HG02678 (cell line): ENCODE results near the gene RHOC.
"Not testable (repeated sequence)": the region's sequence is repeated elsewhere in the genome, so short reads cannot be mapped to it uniquely, and the experiment has no call there.

Experiments used
- ATAC-seq: cut with Tn5 transposase; IDR thresholded peaks from one replicate; pipeline ENCODE4 v1.9.1; 2021; ENCODE audit warnings: mild to moderate bottlenecking, moderate library complexity; ENCODE audit not compliant: unreplicated experiment

The RHOC gene

DNA sequence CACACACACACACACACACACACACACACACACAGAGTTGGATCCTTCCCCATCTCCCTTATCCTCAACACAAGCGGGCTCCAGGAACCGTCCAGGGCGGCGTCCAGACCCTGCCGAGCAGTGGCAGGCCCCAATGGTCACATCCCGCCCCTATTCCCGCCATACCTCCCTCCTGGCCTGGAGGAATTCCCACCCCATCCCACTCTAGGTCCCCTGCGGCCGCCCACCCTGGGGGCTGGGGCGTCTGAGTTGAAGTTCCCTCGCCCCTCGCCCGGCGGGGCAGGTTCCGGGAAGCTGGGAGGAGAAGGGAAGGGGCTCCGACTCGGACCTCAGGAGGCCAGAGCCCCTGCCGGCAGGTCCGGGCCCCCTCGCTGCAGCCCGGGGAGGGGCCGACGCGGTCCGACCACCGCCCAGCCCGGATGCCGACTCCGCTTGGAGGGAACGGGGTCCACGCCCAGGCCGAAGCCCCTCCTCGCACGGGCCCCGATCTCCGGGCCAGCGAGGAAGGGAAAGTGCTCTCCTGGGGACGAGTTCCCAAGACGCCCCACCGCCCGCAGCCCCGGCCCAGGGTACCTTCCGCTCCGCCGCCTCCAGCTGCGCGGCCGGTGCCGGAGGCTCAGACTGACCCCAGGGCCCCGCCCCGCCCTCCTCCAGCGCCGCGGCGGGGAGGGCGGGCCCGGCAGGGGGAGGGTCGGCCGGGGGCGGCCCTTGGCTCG is at the start of gene RHOC:
Gene RHOC (minus strand): TSS at position 623 of the 716 bp plus-strand sequence. CDS start 3,328 bp downstream, outside the sequence.
- ATAC-seq: peak; percentile 71

DNA sequence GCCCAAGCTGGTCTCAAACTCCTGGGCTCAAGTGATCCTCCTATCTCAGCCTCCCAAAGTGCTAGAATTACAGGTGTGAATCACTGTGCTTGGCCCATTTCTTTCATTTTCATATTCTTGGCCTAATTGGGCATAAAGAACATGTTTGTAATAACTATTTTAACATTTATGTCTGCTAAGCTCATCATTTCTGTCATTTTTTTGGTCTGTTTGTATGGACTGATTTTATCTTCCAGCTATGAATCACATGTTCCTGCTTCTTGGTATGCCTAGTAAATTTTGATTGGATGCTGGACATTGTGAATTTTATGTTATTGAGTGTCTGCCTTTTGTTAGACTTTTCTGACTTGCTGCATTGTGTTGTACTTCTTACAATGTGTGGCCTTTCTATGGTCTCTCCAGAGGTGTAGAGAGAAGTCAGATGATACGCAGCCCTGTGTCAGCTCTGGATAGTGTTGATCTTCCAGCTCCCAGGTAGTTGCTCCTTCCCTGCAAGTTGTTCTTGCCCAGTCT is 47.2 kb upstream of the RHOC start:
- no peak for ATAC-seq

DNA sequence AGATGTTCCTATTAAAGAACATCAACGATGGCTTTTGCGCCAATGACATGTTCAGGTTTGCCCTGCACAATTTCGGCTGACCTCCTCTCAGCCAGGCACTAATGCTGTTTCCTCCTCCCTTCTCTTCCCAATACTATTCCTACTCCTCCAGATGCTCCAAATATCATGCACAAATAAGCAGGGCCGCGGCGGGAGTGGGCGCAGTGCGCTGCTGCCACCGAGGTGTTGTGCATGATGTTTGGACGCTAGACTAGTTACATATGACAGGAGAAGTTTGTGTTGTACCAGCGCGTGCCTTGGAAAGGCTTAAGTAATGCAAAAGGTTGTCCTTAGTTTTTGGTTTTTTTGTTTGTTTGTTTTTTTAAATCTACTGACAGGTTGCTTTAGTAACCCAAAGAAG is 41.5 kb upstream of the RHOC start:
- no peak for ATAC-seq

DNA sequence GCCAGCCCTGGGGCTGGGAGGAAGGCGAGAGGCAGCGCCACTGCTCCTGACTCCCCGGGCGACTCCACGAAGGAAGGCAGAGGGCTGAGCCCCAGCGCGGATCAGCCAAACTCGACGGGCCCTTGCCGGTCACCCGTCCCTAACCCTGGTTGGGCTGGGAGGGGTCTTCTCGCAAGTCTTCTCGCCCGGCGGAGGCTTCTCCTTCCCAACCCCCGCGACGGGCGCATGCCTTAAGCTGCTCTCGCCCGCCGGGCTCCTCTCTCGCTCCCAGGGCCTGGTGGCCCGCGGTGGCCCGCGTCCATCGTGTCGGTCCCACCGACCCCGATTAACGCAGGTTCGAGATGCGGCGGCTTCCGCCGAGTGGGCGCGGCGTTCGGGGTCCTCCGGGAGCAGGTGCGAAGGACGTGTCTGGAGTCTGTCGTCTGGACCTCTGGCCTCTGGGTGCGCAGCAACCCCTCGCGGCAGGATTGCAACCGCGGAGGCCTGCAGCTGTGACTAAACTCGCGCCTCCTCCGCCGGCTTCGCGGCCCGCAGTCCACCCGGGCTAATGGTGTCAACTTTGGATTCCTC is 37.2 kb upstream of the RHOC start:
- ATAC-seq: no peak

DNA sequence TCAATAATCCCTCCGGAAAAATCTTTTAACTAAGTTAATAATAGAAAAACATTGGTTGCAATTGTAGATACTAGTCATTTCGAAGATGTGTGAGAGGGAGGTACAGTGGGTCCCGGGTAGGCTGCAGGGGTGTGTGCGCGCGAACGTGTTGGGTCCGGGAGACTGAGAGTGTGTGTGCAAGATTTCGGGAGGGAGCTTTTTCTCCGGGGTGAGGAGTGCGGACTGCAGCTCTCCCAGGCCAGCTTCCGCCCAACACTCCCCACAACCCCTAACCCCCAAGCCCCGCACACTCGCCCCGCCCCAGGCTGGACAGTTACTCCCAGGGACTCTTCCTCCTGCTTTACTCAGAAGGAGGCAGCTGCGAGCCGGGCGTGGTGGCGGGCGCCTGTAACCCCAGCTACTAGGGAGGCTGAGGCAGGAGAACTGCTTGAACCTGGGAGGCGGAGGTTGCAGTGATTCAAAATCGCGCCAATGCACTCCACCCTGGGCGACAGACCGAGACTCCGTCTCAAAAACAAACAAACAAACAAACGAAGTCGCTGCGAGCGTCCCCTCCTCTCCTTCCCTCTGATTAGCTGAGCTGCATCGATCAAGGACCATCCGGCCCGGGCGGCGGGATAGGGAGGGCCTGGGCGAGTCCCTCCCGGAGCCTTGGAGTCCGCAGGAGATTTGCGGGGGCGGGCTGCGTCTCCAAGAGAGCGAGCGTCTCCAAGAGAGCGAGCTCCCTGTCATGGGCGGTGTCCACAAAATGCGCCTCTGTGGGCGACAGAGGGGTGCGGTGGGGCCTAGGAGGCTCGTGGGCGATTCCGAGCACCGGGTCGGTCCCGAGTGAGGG is 36.5 kb upstream of the RHOC start:
- ATAC-seq: no peak

DNA sequence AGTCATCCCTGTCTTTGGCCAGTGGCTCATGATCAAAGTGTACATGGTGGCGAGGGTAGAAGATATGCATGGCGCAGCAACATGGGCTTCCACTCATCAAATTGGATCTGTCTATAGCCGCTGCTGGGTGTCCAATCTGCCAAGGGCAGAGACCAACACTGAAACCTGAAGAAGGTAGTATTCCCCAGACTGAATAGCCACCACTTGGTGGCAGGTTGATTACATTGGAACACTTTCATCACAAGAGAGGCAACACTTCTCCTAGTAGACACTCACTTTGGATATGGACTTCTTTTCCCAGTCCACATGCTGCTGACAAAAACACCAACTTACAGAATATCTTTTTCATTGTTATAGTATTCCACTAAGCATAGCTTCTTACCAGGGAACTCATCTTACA is 30.6 kb upstream of the RHOC start:
- no peak for ATAC-seq

DNA sequence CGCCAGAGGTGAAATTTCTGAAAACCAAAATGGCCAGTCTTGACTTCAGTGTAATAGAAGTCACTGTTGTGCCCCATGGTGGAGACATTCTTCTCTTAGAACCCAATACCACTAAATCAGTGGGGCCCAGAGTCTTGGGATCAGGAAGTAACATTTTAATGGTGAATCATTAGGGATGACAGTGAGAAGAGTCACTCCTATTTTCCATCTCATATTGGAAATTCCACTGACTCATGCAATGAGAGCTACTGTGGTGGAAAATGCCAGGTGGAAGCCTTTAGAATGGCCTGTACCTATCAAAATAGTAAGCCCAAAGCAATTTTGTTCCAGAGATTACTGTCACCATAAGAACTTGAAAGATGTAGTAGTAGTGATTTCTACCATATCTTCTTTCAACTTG is 28.8 kb upstream of the RHOC start:
- ATAC-seq: no peak

DNA sequence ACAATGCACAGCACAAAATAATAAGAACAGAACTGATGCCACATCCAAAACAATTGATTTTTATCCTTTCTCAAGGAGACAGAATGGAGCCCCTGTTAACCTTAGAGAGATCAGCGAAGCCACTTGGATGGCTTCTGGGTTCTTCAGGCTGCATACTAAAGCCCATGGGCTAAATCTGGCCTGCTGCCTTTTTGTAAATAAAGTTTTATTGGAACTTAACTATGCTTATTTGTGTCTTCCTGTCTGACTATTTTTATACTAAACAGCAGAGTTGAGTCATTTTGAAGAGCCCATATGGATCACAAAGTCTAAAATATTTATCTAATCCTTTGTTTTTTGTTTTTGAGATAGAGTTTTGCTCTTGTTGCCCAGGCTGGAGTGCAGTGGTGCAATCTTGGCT is 24.5 kb upstream of the RHOC start:
- ATAC-seq: no peak

DNA sequence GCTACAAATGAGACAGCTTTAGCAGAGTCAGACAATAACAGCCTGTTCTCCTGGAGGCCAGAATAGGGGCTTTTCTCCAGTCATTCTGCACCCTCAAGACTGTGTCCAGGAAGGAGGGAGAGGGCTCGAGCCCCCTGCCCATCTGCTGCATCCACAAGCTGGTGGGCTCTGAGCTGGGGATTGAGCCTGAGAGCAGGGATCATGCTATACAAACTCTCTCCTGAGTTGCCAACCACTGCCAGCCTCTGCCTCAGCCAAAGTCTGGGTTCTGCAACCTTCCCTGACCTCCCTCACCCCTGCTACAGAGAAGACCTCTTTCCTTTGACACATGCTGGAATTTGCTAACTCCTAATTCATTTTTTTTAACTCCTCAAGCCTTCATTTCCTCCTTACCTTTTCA is 23.0 kb upstream of the RHOC start:
- no peak for ATAC-seq

DNA sequence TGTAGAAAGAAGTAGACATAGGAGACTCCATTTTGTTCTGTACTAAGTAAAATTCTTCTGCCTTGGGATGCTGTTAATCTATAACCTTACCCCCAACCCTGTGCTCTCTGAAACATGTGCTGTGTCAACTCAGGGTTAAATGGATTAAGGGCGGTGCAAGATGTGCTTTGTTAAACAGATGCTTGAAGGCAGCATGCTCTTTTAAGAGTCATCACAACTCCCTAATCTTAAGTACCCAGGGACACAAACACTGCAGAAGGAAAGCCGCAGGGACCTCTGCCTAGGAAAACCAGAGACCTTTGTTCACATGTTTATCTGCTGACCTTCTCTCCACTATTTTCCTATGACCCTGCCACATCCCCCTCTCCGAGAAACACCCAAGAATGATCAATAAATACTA is 22.1 kb upstream of the RHOC start:
- ATAC-seq: not testable (repeated sequence)

DNA sequence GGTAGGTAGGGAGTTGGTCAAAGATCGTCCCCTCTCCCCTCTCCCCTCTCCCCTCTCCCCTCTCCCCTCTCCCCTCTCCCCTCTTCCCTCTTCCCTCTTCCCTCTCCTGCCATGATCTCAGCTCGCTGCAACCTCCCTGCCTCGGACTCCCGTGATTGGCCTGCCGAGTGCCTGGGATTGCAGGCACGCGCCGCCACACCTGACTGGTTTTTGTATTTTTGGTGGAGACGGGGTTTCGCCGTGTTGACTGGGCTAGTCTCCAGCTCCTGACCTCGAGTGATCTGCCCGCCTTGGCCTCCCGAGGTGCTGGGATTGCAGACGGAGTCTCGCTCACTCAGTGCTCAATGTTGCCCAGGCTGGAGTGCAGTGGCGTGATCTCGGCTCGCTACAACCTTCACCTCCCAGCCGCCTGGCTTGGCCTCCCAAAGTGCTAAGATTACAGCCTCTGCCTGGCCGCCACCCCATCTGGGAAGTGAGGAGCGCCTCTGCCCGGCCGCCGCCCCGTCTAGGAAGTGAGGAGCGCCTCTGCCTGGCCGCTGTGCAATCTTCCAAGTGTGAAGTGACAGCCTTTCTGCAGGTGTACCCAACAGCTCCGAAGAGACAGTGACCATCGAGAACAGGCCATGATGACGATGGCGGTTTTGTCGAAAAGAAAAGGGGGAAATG is 21.5 kb upstream of the RHOC start:
- not testable (repeated sequence) for ATAC-seq

DNA sequence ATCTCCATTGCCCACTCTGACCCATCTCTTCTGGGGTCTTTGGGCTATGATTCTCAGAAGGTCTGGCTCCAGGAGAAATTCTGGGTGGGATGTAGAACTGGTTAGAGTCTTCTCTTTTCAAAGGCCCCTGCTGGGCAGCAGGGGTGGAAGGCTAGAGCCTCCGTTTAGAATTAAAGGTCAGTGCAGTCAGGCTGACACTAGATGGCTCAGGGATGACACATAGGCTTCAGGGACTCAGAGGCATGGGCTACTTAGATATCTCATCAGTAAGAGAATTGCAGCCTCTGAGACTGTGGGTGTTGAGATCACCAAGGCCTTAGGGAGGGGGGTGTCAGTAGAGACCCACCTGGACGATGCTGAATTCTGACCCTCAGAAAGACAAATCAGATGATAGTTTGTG is 20.8 kb upstream of the RHOC start:
- ATAC-seq: no peak

DNA sequence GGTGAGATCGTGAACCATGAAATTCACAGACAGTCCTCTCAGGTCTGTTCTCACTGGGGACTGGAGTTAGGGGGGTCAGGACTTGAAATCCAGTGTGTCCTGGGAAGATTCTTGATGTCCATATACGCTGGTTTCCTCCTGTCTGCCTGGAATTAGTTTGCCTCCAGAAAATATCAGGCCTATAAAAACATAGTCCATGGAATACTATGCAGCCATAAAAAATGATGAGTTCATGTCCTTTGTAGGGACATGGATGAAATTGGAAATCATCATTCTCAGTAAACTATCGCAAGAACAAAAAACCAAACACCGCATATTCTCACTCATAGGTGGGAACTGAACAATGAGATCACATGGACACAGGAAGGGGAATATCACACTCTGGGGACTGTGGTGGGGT is 17.3 kb upstream of the RHOC start:
- not testable (repeated sequence) for ATAC-seq

DNA sequence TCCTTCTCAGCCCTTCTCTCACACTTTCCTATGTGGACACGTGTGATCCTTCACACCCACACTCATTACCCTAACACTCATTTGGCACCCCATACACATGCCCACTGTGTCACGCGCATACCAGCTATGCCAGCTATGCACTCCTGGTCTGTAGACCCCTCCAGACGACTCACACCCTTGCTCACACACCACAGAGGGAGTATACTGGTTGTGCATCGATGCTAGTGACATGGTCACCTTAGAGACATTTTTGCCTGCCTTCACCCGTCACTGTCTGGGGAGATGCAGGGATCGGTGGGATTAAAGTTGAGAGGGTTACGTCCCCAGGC is 16.5 kb upstream of the RHOC start:
- no peak for ATAC-seq

DNA sequence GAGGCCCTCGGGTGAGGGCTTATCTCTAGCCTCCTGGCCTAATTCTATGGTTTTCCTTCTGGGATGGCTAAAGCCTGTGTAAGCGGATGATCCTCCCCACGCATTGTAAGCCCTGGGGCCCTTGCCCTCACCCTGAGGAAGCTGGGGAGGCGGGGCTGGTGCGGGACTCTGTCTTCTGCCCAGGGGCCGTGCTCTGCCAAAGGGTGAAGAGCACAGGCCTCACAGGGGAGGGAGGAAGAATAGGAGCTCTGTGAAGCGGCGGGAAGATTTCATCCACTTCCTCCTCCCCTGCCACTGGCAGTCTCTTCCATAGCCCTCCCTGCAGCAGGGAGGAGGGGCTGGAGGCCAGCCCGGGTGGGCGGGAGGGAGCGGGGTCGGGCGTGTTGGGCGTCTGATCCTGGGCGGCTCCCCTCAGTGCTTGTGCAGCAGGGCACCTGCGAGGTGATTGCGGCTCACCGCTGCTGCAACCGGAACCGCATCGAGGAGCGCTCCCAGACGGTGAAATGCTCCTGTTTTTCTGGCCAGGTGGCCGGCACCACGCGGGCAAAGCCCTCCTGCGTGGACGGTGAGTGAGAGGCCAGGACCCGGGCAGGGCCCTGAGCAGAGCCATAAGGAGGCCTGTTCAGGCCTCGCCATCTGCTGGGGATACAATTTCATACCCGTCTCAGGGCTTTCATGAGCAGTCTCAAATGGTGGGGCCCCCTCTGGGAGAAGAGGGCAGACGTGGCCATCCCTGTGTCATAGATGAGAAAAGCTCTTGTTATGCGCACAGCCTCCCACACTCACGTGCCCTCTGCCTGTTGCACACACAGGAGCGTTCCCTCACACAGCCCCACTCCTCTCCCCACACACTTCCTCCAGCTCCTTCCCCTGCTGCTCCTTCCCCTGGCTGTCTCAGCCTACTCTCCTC is 15.9 kb upstream of the RHOC start:
- ATAC-seq: no peak

DNA sequence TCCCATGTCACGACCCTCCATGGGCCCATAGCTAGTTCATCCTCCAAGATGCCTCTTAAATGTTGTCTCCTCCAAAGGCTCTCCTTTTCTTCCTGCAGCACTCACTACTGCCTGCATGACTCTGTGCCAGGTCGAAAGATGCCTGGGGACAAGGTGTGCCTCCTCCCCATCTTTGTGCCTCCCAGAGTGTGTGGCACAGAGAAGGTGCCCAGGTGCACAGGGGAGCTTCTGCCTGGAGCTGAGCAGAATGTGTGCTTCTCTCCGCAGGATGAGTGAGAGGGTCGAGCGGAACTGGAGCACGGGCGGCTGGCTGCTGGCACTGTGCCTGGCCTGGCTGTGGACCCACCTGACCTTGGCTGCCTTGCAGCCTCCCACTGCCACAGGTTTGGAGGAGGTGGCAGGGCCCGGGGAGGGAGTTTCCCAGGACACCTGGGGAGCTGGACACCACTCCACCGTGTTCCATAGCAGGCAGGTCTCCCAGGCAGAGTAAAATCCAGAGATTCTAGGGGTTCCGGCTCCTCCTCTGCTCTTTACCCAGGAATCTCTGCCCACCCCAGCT is 15.1 kb upstream of the RHOC start:
- no peak for ATAC-seq

DNA sequence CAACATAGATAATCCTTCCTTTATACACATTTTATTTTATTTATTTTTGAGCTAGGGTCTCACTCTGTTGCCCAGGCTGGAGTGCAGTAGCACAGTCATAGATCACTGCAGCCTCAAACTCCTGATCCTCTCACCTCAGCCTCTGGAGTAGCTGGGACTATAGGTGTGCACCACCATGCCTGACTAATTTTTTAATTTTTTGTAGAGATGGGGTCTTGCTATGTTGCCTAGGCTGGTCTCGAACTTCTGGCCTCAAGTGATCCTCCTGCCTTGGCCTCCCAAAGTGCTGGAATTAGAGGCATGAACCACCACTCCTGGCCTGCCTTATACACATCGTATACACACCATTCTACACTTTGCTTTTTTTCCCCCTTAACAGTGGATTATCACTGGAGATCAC is 14.4 kb upstream of the RHOC start:
- ATAC-seq: not testable (repeated sequence)

DNA sequence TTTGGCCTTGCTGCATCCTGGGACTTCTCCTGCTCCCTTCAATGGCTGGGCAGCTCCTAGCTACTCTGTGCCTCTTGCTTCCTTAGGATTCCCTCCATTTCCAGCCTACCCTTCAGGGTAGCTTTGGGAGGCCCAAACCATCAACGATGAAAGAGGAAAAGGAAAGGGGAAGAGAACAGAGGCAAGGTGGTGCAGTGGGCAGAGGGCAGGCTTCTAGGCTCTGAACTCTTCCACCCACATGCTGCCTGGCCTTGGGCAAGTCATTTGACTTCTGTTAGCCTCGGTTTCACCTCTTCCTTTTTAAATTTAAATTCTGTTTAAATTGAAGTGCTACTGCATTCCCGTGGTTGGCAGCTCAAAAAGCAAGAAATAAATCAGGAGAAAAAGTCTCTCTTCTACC is 13.9 kb upstream of the RHOC start:
- ATAC-seq: no peak

DNA sequence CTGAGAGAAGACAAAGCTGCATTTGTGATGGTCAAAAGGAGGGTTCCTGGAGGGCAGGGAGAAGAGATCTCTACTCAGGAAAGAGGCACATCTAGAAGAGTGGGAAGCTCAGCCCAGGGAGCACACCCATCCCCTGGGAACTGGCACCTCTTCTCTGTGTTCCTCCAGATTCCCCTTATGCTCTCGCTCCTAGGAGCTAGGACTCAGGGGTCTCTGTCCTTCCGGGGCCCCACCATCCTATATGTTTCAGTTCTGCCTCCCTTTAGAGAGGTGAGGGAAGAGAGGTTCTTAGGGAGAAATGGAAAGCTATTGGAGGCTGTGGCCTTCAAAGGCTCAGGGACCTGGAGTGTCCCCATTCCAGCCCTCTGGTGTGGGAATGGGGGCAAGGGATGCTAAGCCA is 12.8 kb upstream of the RHOC start:
- ATAC-seq: no peak
